ENCODE results near the gene LMF1. TPM values are rescaled to one million over a fixed set of nuclear protein-coding genes. Genes with fewer than 3 reads are reported as not detected.

LMF1 gene
- polyA plus RNA-seq, 1 donor (not counting 4 experiments of a cell fraction or from before 2014, with no cell fraction given) = 3.1 TPM

DNA sequence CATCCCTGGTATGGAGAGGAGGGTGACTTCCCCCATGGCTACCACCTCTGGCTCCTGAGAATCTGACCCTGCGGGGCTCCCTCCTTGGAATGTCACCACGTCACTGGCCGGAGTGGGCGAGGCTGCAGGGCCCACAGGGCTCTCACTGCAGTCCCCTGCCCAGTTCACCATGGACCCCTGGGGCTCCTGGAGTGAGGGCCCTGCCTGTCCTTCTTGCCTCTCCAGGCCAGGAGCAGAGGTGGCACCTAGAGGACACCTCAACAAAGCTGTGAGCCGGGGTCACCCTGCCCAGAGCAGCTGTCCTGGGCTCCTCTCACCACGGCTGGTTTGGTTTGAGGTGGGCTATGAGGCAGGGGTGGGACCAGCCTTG, 102.4 kb downstream of the LMF1 start:
- DNase-seq (ENCODE audit: low read depth, low spot score) (no peak), FAIRE-seq (no peak)
- Histone ChIP-seq H3K4me1 (ENCODE audit: control insufficient read depth, extremely low read depth, insufficient read depth, low read length) (no peaks in the 10 kb centered on the region), H3K4me3 (ENCODE audit: control insufficient read depth in 2 of 3, extremely low read depth in 1 of 3, insufficient read depth in 2 of 3, low read depth in 1 of 3, low read length in 3 of 3) (no peak overlapping the region), H3K27ac (ENCODE audit: control insufficient read depth, insufficient read depth, low read length) (no peak overlapping the region), H3K9me1 (ENCODE audit: control insufficient read depth, extremely low read depth, insufficient read depth, low read length) (no peaks in the 10 kb centered on the region), H3K9me3 (ENCODE audit: control insufficient read depth, low read depth, low read length) (no peaks in the 10 kb centered on the region), H3K27me3 (ENCODE audit: control insufficient read depth, extremely low read depth, insufficient read depth, low read length) (no peaks in the 10 kb centered on the region), H3K36me3 (ENCODE audit: control insufficient read depth in 2 of 2, extremely low read depth in 1 of 2, insufficient read depth in 2 of 2, low read length in 2 of 2) (no peaks in the 10 kb centered on the region), H3K79me2 (ENCODE audit: control insufficient read depth, insufficient read depth, low read length) (no peaks in the 10 kb centered on the region), H4K20me1 (ENCODE audit: control insufficient read depth, extremely low read depth, insufficient read depth, low read length) (no peaks in the 10 kb centered on the region), H3K9ac (ENCODE audit: control insufficient read depth, extremely low read depth, insufficient read depth, low read length) (no peak overlapping the region), H2AFZ (ENCODE audit: control insufficient read depth, low read length) (no peak overlapping the region), H3K4me2 (ENCODE audit: control insufficient read depth, extremely low read depth, insufficient read depth, low read depth, low read length) (no peak overlapping the region)
- TF ChIP-seq, protein P1, sequence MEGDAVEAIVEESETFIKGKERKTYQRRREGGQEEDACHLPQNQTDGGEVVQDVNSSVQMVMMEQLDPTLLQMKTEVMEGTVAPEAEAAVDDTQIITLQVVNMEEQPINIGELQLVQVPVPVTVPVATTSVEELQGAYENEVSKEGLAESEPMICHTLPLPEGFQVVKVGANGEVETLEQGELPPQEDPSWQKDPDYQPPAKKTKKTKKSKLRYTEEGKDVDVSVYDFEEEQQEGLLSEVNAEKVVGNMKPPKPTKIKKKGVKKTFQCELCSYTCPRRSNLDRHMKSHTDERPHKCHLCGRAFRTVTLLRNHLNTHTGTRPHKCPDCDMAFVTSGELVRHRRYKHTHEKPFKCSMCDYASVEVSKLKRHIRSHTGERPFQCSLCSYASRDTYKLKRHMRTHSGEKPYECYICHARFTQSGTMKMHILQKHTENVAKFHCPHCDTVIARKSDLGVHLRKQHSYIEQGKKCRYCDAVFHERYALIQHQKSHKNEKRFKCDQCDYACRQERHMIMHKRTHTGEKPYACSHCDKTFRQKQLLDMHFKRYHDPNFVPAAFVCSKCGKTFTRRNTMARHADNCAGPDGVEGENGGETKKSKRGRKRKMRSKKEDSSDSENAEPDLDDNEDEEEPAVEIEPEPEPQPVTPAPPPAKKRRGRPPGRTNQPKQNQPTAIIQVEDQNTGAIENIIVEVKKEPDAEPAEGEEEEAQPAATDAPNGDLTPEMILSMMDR (optimal IDR thresholded peaks at IDR 0.05 in 1 of 3, IDR thresholded peaks at IDR 0.05 in 1 of 3, conservative IDR thresholded peaks at IDR 0.05 in 1 of 3; ENCODE audit: extremely low read depth in 1 of 3, insufficient read depth in 2 of 3, low read length in 3 of 3) = no peak
- no peak for TF ChIP-seq EZH2 (IDR thresholded peaks at IDR 0.05; ENCODE audit: low read length)
- dilution Hi-C loops (cut with MboI; ENCODE audit: extremely low pct_ligation_motif_present, low sequenced_read_pairs) = no loop called here

DNA sequence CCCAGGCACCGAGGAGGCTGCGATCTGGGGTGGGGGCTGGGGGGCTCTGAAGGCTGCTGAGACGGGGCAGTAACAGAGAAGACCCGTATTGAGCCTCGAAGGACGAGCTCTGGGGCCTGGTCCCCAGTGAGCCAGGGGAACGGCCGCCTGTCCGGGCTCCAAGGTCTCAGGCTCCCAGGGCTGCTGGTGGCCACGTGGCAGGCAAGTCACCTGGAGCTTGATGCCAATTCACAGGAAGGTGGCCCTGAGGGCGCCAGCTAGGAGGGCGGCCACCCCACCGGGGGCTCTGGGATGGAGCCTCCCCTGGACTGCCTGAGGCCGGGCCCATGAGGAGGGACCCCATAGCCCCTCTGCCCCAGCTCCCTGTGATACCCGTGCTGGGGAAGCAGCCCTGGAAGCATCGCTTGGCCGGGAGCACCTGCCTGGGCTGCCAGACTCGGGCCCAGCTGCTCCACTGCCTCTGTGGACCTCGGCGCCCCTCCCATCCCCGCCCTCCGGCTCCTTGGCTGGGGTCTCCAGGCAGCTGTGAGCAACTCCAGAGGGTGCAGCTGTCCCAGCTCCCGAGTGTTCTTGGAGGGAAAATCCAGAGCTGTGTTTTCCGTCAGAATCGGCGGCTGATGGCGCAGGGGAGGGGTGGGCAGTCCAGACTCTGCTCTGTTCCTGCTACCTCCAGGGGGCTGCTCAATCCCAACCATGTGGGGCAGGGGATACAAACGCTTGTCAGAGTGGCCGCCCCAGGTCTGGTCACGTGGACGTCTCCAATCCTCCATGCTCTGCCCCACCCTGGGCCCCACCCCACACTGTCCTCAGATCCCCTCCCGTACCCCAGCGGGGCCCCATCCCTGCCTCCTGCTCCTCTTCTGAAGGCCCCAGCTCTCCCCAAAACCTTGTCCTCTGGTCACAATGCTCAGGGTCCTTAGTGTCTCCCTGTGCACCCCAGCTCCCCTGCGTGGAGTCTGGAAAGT, 103.1 kb downstream of the LMF1 start:
- FAIRE-seq (no peak), DNase-seq (ENCODE audit: low read depth, low spot score) (no peak)
- Histone ChIP-seq H3K4me1 (ENCODE audit: control insufficient read depth, extremely low read depth, insufficient read depth, low read length) (no peaks in the 10 kb centered on the region), H4K20me1 (ENCODE audit: control insufficient read depth, extremely low read depth, insufficient read depth, low read length) (no peaks in the 10 kb centered on the region), H3K9ac (ENCODE audit: control insufficient read depth, extremely low read depth, insufficient read depth, low read length) (no peak overlapping the region), H3K9me1 (ENCODE audit: control insufficient read depth, extremely low read depth, insufficient read depth, low read length) (no peaks in the 10 kb centered on the region), H3K36me3 (ENCODE audit: control insufficient read depth in 2 of 2, extremely low read depth in 1 of 2, insufficient read depth in 2 of 2, low read length in 2 of 2) (no peaks in the 10 kb centered on the region), H3K4me3 (ENCODE audit: control insufficient read depth in 2 of 3, extremely low read depth in 1 of 3, insufficient read depth in 2 of 3, low read depth in 1 of 3, low read length in 3 of 3) (no peak overlapping the region), H3K79me2 (ENCODE audit: control insufficient read depth, insufficient read depth, low read length) (no peaks in the 10 kb centered on the region), H3K27me3 (ENCODE audit: control insufficient read depth, extremely low read depth, insufficient read depth, low read length) (no peaks in the 10 kb centered on the region), H2AFZ (ENCODE audit: control insufficient read depth, low read length) (no peak overlapping the region), H3K9me3 (ENCODE audit: control insufficient read depth, low read depth, low read length) (no peaks in the 10 kb centered on the region), H3K27ac (ENCODE audit: control insufficient read depth, insufficient read depth, low read length) (no peak overlapping the region), H3K4me2 (ENCODE audit: control insufficient read depth, extremely low read depth, insufficient read depth, low read depth, low read length) (no peak overlapping the region)
- TF ChIP-seq, protein P1 (optimal IDR thresholded peaks at IDR 0.05 in 1 of 3, IDR thresholded peaks at IDR 0.05 in 1 of 3, conservative IDR thresholded peaks at IDR 0.05 in 1 of 3; ENCODE audit: extremely low read depth in 1 of 3, insufficient read depth in 2 of 3, low read length in 3 of 3) = no peak
- no peak for TF ChIP-seq EZH2 (IDR thresholded peaks at IDR 0.05; ENCODE audit: low read length)
- dilution Hi-C loops (cut with MboI; ENCODE audit: extremely low pct_ligation_motif_present, low sequenced_read_pairs) = no loop called here

Measured in keratinocyte (primary cell).